PC-9 (cell line): ENCODE results near the gene PDE1C. TPM values are rescaled to one million over a fixed set of nuclear protein-coding genes. Genes with fewer than 3 reads are reported as not detected.

Experiments used
- BruUV-seq: library from RNA; stranded (reverse); fragments of 400-500 nt; replicated peaks from 2 replicates; lab custom pipeline; 2021; lab: Mats Ljungman, UMichigan
- CTCF ChIA-PET: fragments of 300-600 bp; sonication (Branson Sonifier 250); formaldehyde crosslinking; loops from one replicate; lab custom pipeline; 2022; ENCODE audit warnings: antibody characterized with exemption; lab: Charles Lee
- POLR2A ChIA-PET: fragments of 300-600 bp; sonication (Branson Sonifier 250); formaldehyde crosslinking; loops from one replicate; lab custom pipeline; 2022; ENCODE audit warnings: antibody characterized with exemption; ENCODE audit not compliant: unreplicated experiment; lab: Charles Lee
- DNase-seq, 2 experiments: peaks; one replicate each; pipeline versions ENCODE4 v3.0.0 to v3.0.0-alpha.2; 2015 to 2022; ENCODE audit warnings: mixed read lengths in 1 of 2
- H2AFZ ChIP-seq: fragments of 200-600 bp; sonication (generic); 2 replicates; pipeline ENCODE4 v1.8.1; 2017; ENCODE audit warnings: antibody characterized with exemption
- H3F3A ChIP-seq: fragments of 200-600 bp; sonication (generic); 2 replicates; pipeline ENCODE4 v1.8.1; 2017; ENCODE audit warnings: antibody characterized with exemption, mild to moderate bottlenecking, low read depth; ENCODE audit not compliant: insufficient read depth
- H3K27ac ChIP-seq: fragments of 200-600 bp; sonication (generic); 2 replicates; pipeline ENCODE4 v1.6.1; 2016; ENCODE audit warnings: mixed run types
- H3K27me3 ChIP-seq: fragments of 200-600 bp; sonication (generic); 2 replicates; pipeline ENCODE4 v1.6.1; 2016; ENCODE audit warnings: low read depth, mixed run types; ENCODE audit not compliant: insufficient read depth
- H3K36me3 ChIP-seq: fragments of 200-600 bp; sonication (generic); 2 replicates; pipeline ENCODE4 v1.6.1; 2016; ENCODE audit warnings: low read depth, mixed run types
- H3K4me1 ChIP-seq: fragments of 200-600 bp; sonication (generic); replicated peaks from 2 replicates; pipeline ENCODE4 v1.6.1; 2016; ENCODE audit warnings: mixed run types; ENCODE audit not compliant: insufficient read depth
- H3K4me2 ChIP-seq: fragments of 200-600 bp; sonication (generic); 2 replicates; pipeline ENCODE4 v1.6.1; 2017; ENCODE audit warnings: mixed run types
- H3K4me3 ChIP-seq: fragments of 200-600 bp; sonication (generic); 2 replicates; pipeline ENCODE4 v1.6.1; 2016; ENCODE audit warnings: mixed run types
- H3K79me2 ChIP-seq: fragments of 200-600 bp; sonication (generic); 2 replicates; pipeline ENCODE4 v1.6.1; 2017; ENCODE audit warnings: low read depth, mixed run types
- H3K9me2 ChIP-seq: fragments of 200-600 bp; sonication (generic); 2 replicates; pipeline ENCODE4 v1.8.1; 2017; ENCODE audit warnings: mild to moderate bottlenecking; ENCODE audit not compliant: insufficient read depth
- H3K9me3 ChIP-seq: fragments of 200-600 bp; sonication (generic); 2 replicates; pipeline ENCODE4 v1.8.1; 2016; ENCODE audit warnings: low read depth; ENCODE audit not compliant: insufficient read depth
- H4K20me1 ChIP-seq: fragments of 200-600 bp; sonication (generic); 2 replicates; pipeline ENCODE4 v1.8.1; 2017; ENCODE audit not compliant: insufficient read depth
- CTCF ChIP-seq: fragments of 200-600 bp; sonication (generic); conservative IDR thresholded peaks from 2 replicates; pipeline ENCODE4 v1.6.1; 2017; ENCODE audit warnings: mixed run types, antibody characterized with exemption, mild to moderate bottlenecking, moderate library complexity
- EZH2 ChIP-seq: fragments of 200-600 bp; sonication (generic); IDR thresholded peaks from 2 replicates; pipeline ENCODE4 v1.8.0; 2017; ENCODE audit warnings: antibody characterized with exemption, low read depth
- intact Hi-C: fragments of 100-400 bp; cut with micrococcal nuclease; formaldehyde crosslinking; loops from one replicate; pipeline ENCODE4 v1.10.0; 2022; ENCODE audit not compliant: unreplicated experiment
- total RNA-seq: library from RNA; stranded (reverse); gene quantifications from 2 replicates; pipeline ENCODE4 v1.2.3, GENCODE V29; 2021

The PDE1C gene
- total RNA-seq, 1 experiment from 2014 or later = 1.7 TPM

GRCh38 chr7:31958226-31958625 is 112.0 kb downstream of the PDE1C start:
- H3K79me2 ChIP-seq = no peaks in the 10 kb centered on the region
- no peak for DNase-seq
- ChIA-PET CTCF (no interaction called here), POLR2A (no interaction called here)
- no peaks in the 10 kb centered on the region for H3K27me3 ChIP-seq
- H3K4me2 ChIP-seq = no peak overlapping the region
- no TSS peak for BruUV-seq
- no peak overlapping the region for H3K4me3 ChIP-seq
- H3K27ac ChIP-seq = no peak overlapping the region
- no peaks in the 10 kb centered on the region for H3K9me2 ChIP-seq
- intact Hi-C loops = no loop called here
- H3K9me3 ChIP-seq = no peaks in the 10 kb centered on the region
- H4K20me1 ChIP-seq = no peaks in the 10 kb centered on the region
- no peaks in the 10 kb centered on the region for H3K36me3 ChIP-seq
- H3K4me1 ChIP-seq = no peaks in the 10 kb centered on the region
- TF ChIP-seq EZH2 (no peak), CTCF (no peak)
- no peaks in the 10 kb centered on the region for H3F3A ChIP-seq
- H2AFZ ChIP-seq = no peak overlapping the region

GRCh38 chr7:31957756-31958155 is 112.5 kb downstream of the PDE1C start:
- Histone ChIP-seq H3K9me2 (no peaks in the 10 kb centered on the region), H2AFZ (no peak overlapping the region), H3K36me3 (no peaks in the 10 kb centered on the region), H3K27me3 (no peaks in the 10 kb centered on the region), H3K4me2 (no peak overlapping the region), H3K4me3 (no peak overlapping the region), H3K79me2 (no peaks in the 10 kb centered on the region), H3F3A (no peaks in the 10 kb centered on the region), H3K9me3 (no peaks in the 10 kb centered on the region), H4K20me1 (no peaks in the 10 kb centered on the region), H3K4me1 (no peaks in the 10 kb centered on the region), H3K27ac (no peak overlapping the region)
- TF ChIP-seq CTCF (no peak), EZH2 (no peak)
- ChIA-PET CTCF (no interaction called here), POLR2A (no interaction called here)
- BruUV-seq = no TSS peak
- intact Hi-C loops = no loop called here
- DNase-seq = no peak

GRCh38 chr7:31957090-31957720 is 113.0 kb downstream of the PDE1C start:
- Histone ChIP-seq H2AFZ (no peak overlapping the region), H3K36me3 (no peaks in the 10 kb centered on the region), H3F3A (no peaks in the 10 kb centered on the region), H3K27ac (no peak overlapping the region), H3K79me2 (no peaks in the 10 kb centered on the region), H3K4me3 (no peak overlapping the region), H3K4me2 (no peak overlapping the region), H3K9me2 (no peaks in the 10 kb centered on the region), H4K20me1 (no peaks in the 10 kb centered on the region), H3K27me3 (no peaks in the 10 kb centered on the region), H3K9me3 (no peaks in the 10 kb centered on the region), H3K4me1 (no peaks in the 10 kb centered on the region)
- no TSS peak for BruUV-seq
- ChIA-PET CTCF (no interaction called here), POLR2A (no interaction called here)
- intact Hi-C loops = no loop called here
- TF ChIP-seq EZH2 = no peak
- DNase-seq = no peak

GRCh38 chr7:31955641-31956040 is 114.6 kb downstream of the PDE1C start:
- DNase-seq = no peak
- Histone ChIP-seq H3K9me2 (no peaks in the 10 kb centered on the region), H3K27ac (no peak overlapping the region), H3K9me3 (no peaks in the 10 kb centered on the region), H3F3A (no peaks in the 10 kb centered on the region), H3K4me2 (no peak overlapping the region), H4K20me1 (no peaks in the 10 kb centered on the region), H3K36me3 (no peaks in the 10 kb centered on the region), H2AFZ (0 out of 2 replicates have a peak overlapping the region, but pooled peaks have one; percentile 5), H3K4me3 (no peak overlapping the region), H3K4me1 (no peaks in the 10 kb centered on the region), H3K79me2 (no peaks in the 10 kb centered on the region), H3K27me3 (no peaks in the 10 kb centered on the region)
- intact Hi-C loops = no loop called here
- POLR2A ChIA-PET = no interaction called here
- TF ChIP-seq CTCF (no peak), EZH2 (no peak)
- CTCF ChIA-PET = no interaction called here
- BruUV-seq = no TSS peak
